ENCODE data around the gene THSD7A. TPM values are rescaled to one million over a fixed set of nuclear protein-coding genes. Genes with fewer than 3 reads are reported as not detected.

Gene THSD7A
- total RNA-seq, 1 donor from 2014 or later: 3.5 TPM

GRCh38 chr7:11843113-11843765 is 11.2 kb upstream of the THSD7A start:
- no peaks in the 10 kb centered on the region for H3K36me3 ChIP-seq (ENCODE audit: insufficient read depth, low read length)
- H3K36me3 Mint-ChIP-seq (ENCODE audit: low read depth, unreplicated experiment): no peaks in the 10 kb centered on the region
- no peak for FAIRE-seq
- no peaks in the 10 kb centered on the region for H3K4me1 ChIP-seq (ENCODE audit: insufficient read depth, low read length)
- H2AFZ ChIP-seq (ENCODE audit: low read depth, low read length): no peak overlapping the region
- H3K27ac Mint-ChIP-seq (ENCODE audit: unreplicated experiment): no peak overlapping the region
- H3K4me1 Mint-ChIP-seq (ENCODE audit: low read depth, unreplicated experiment): peaks cover 4% of the 10 kb centered on the region
- H3K79me2 ChIP-seq (ENCODE audit: insufficient read depth, low read length): no peaks in the 10 kb centered on the region
- H4K20me1 ChIP-seq (ENCODE audit: insufficient read depth, low read length): no peaks in the 10 kb centered on the region
- no peak overlapping the region for H3K4me2 ChIP-seq (ENCODE audit: low read length)
- H3K27ac ChIP-seq (ENCODE audit: low read depth, low read length): no peak overlapping the region
- no peak overlapping the region for H3K4me3 ChIP-seq (ENCODE audit: insufficient read depth, low read depth, low read length)
- no peaks in the 10 kb centered on the region for H3K27me3 Mint-ChIP-seq (ENCODE audit: low read depth, unreplicated experiment)
- peak; percentile 63 for DNase-seq (ENCODE audit: low read depth)
- no peak overlapping the region for H3K4me3 Mint-ChIP-seq (ENCODE audit: unreplicated experiment)
- H3K9me3 Mint-ChIP-seq (ENCODE audit: unreplicated experiment): no peaks in the 10 kb centered on the region
- H3K27me3 ChIP-seq (ENCODE audit: insufficient read depth, low read length): no peaks in the 10 kb centered on the region
- H3K9ac ChIP-seq (ENCODE audit: low read length): no peak overlapping the region
- TF ChIP-seq EZH2 (IDR thresholded peaks at IDR 0.05; ENCODE audit: insufficient read depth, low read length) (no peak), CTCF (IDR thresholded peaks at IDR 0.05; ENCODE audit: insufficient read depth, low read depth, low read length) (no peak)
- H3K9me3 ChIP-seq (ENCODE audit: insufficient read depth, low read depth, low read length): no peaks in the 10 kb centered on the region

DNA sequence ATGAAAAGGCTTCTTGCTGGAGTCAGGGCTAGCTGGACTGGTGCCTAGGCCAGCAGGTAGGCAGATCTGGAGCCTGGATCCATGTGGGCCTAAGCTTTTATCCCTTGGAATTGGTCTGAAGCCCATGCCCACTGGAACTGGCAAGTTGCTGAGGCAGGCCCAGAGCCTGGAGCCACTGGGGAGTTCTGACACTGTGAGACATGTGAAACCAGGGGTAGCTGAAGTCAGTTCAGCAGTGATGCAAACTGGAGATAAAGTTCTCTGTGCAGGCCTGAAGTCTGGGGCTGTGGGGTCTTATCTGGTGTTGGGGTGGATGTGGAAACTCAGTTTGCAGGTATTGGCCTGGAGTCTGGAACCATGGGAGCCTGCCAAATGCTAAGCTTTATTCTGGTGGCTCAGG is 9.7 kb upstream of the THSD7A start:
- H3K4me2 ChIP-seq (ENCODE audit: low read length): no peak overlapping the region
- no peak for DNase-seq (ENCODE audit: low read depth)
- Mint-ChIP-seq H3K4me1 (ENCODE audit: low read depth, unreplicated experiment) (peaks cover 4% of the 10 kb centered on the region), H3K27ac (ENCODE audit: unreplicated experiment) (peak overlapping the region; percentile 4), H3K9me3 (ENCODE audit: unreplicated experiment) (peaks cover 2% of the 10 kb centered on the region), H3K4me3 (ENCODE audit: unreplicated experiment) (no peak overlapping the region), H3K36me3 (ENCODE audit: low read depth, unreplicated experiment) (no peaks in the 10 kb centered on the region), H3K27me3 (ENCODE audit: low read depth, unreplicated experiment) (no peaks in the 10 kb centered on the region)
- H4K20me1 ChIP-seq (ENCODE audit: insufficient read depth, low read length): no peaks in the 10 kb centered on the region
- H3K36me3 ChIP-seq (ENCODE audit: insufficient read depth, low read length): no peaks in the 10 kb centered on the region
- TF ChIP-seq CTCF (IDR thresholded peaks at IDR 0.05; ENCODE audit: insufficient read depth, low read depth, low read length) (no peak), EZH2 (IDR thresholded peaks at IDR 0.05; ENCODE audit: insufficient read depth, low read length) (no peak)
- no peak overlapping the region for H3K27ac ChIP-seq (ENCODE audit: low read depth, low read length)
- no peaks in the 10 kb centered on the region for H3K9me3 ChIP-seq (ENCODE audit: insufficient read depth, low read depth, low read length)
- no peak overlapping the region for H3K4me3 ChIP-seq (ENCODE audit: insufficient read depth, low read depth, low read length)
- H3K4me1 ChIP-seq (ENCODE audit: insufficient read depth, low read length): no peaks in the 10 kb centered on the region
- H3K27me3 ChIP-seq (ENCODE audit: insufficient read depth, low read length): no peaks in the 10 kb centered on the region
- H2AFZ ChIP-seq (ENCODE audit: low read depth, low read length): no peak overlapping the region
- no peak overlapping the region for H3K9ac ChIP-seq (ENCODE audit: low read length)
- FAIRE-seq: no peak
- no peaks in the 10 kb centered on the region for H3K79me2 ChIP-seq (ENCODE audit: insufficient read depth, low read length)

DNA sequence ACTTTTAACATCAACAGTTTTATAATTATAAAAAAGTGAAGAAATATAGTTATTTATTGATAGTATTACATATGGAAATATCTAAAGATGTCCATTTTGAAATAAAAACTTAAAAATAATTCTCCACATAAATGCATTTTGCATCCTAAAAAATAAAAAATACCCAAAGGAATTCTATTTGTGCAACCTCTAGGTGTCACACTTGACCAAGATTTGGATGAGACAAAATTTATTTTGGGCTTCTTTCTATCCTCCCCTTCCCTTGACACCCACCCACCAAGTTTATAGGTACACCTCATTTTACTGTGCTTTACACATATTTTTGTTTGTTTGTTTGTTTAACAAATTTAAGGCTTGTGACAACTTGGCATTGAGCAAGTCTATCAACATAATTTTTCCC is 3.3 kb upstream of the THSD7A start:
- H3K4me2 ChIP-seq (ENCODE audit: low read length): no peak overlapping the region
- peaks cover 5% of the 10 kb centered on the region for H3K4me1 ChIP-seq (ENCODE audit: insufficient read depth, low read length)
- H3K4me3 Mint-ChIP-seq (ENCODE audit: unreplicated experiment): no peak overlapping the region
- H4K20me1 ChIP-seq (ENCODE audit: insufficient read depth, low read length): no peaks in the 10 kb centered on the region
- DNase-seq (ENCODE audit: low read depth) (no peak), FAIRE-seq (no peak)
- H3K36me3 Mint-ChIP-seq (ENCODE audit: low read depth, unreplicated experiment): no peaks in the 10 kb centered on the region
- no peaks in the 10 kb centered on the region for H3K9me3 ChIP-seq (ENCODE audit: insufficient read depth, low read depth, low read length)
- no peaks in the 10 kb centered on the region for H3K79me2 ChIP-seq (ENCODE audit: insufficient read depth, low read length)
- H3K9ac ChIP-seq (ENCODE audit: low read length): no peak overlapping the region
- H3K4me1 Mint-ChIP-seq (ENCODE audit: low read depth, unreplicated experiment): peaks cover 6% of the 10 kb centered on the region
- peaks cover 2% of the 10 kb centered on the region for H3K9me3 Mint-ChIP-seq (ENCODE audit: unreplicated experiment)
- no peak overlapping the region for H3K27ac Mint-ChIP-seq (ENCODE audit: unreplicated experiment)
- H3K27me3 ChIP-seq (ENCODE audit: insufficient read depth, low read length): no peaks in the 10 kb centered on the region
- TF ChIP-seq EZH2 (IDR thresholded peaks at IDR 0.05; ENCODE audit: insufficient read depth, low read length) (no peak), CTCF (IDR thresholded peaks at IDR 0.05; ENCODE audit: insufficient read depth, low read depth, low read length) (peak; percentile 42)
- no peak overlapping the region for H3K4me3 ChIP-seq (ENCODE audit: insufficient read depth, low read depth, low read length)
- no peaks in the 10 kb centered on the region for H3K27me3 Mint-ChIP-seq (ENCODE audit: low read depth, unreplicated experiment)
- no peak overlapping the region for H2AFZ ChIP-seq (ENCODE audit: low read depth, low read length)
- H3K27ac ChIP-seq (ENCODE audit: low read depth, low read length): no peak overlapping the region
- H3K36me3 ChIP-seq (ENCODE audit: insufficient read depth, low read length): no peaks in the 10 kb centered on the region
